Measurements from ENCODE around the gene LCN1.
"Not testable (repeated sequence)": the region's sequence is repeated elsewhere in the genome, so short reads cannot be mapped to it uniquely, and the experiment has no call there.

LCN1 gene

GRCh38 chr9:135545646-135546176 lies 24.5 kb downstream of the LCN1 start, which contains the start of gene OBP2A:
Gene OBP2A (plus strand): TSS chr9:135546126. CDS start chr9:135546181, 55 bp downstream.
- DNase-seq (ENCODE audit: low read depth in 3 of 3), result not testable (repeated sequence)

- DNase-seq (ENCODE audit: low read depth in 3 of 3), result not testable (repeated sequence)
Observed at GRCh38 chr9:135546792-135547617, 25.8 kb downstream of the LCN1 start.

GRCh38 chr9:135547756-135548736 lies 26.8 kb downstream of the LCN1 start:
- no peak for DNase-seq (ENCODE audit: low read depth in 3 of 3)

- DNase-seq (ENCODE audit: low read depth in 3 of 3), result not testable (repeated sequence)
Observed at GRCh38 chr9:135549478-135550343, 28.5 kb downstream of the LCN1 start.

- DNase-seq (ENCODE audit: low read depth in 3 of 3), result no peak
Observed at GRCh38 chr9:135550344-135550918, 29.2 kb downstream of the LCN1 start.

- no peak for DNase-seq (ENCODE audit: low read depth in 3 of 3)
Observed at GRCh38 chr9:135551031-135551430, 29.8 kb downstream of the LCN1 start.

GRCh38 chr9:135551456-135551855 lies 30.2 kb downstream of the LCN1 start:
- no peak for DNase-seq (ENCODE audit: low read depth in 3 of 3)

GRCh38 chr9:135552021-135552697 lies 30.9 kb downstream of the LCN1 start:
- no peak for DNase-seq (ENCODE audit: low read depth in 3 of 3)

- DNase-seq (ENCODE audit: low read depth in 3 of 3), result no peak
Observed at GRCh38 chr9:135552698-135553171, 31.5 kb downstream of the LCN1 start.

- no peak for DNase-seq (ENCODE audit: low read depth in 3 of 3)
Observed at GRCh38 chr9:135554718-135555117, 33.5 kb downstream of the LCN1 start.

GRCh38 chr9:135555203-135555602 lies 34.0 kb downstream of the LCN1 start:
- DNase-seq (ENCODE audit: low read depth in 3 of 3), result no peak

- DNase-seq (ENCODE audit: low read depth in 3 of 3), result no peak
Observed at GRCh38 chr9:135555910-135556309, 34.7 kb downstream of the LCN1 start.

GRCh38 chr9:135559606-135560005 lies 38.4 kb downstream of the LCN1 start:
- no peak for DNase-seq (ENCODE audit: low read depth in 3 of 3)

GRCh38 chr9:135561391-135562234 lies 40.4 kb downstream of the LCN1 start, which contains the start of gene PAEP:
Gene PAEP (plus strand): TSS chr9:135561756.
- DNase-seq (ENCODE audit: low read depth in 3 of 3), result no peak

GRCh38 chr9:135562235-135562745 lies 41.0 kb downstream of the LCN1 start:
- DNase-seq (ENCODE audit: low read depth in 3 of 3), result no peak

- no peak for DNase-seq (ENCODE audit: low read depth in 3 of 3)
Observed at GRCh38 chr9:135563039-135563476, 41.8 kb downstream of the LCN1 start.

- no peak for DNase-seq (ENCODE audit: low read depth in 3 of 3)
Observed at GRCh38 chr9:135563858-135564257, 42.6 kb downstream of the LCN1 start.

GRCh38 chr9:135565141-135565628 lies 43.9 kb downstream of the LCN1 start:
- DNase-seq (ENCODE audit: low read depth in 3 of 3), result no peak

GRCh38 chr9:135565636-135566035 lies 44.4 kb downstream of the LCN1 start:
- DNase-seq (ENCODE audit: low read depth in 3 of 3), result no peak

Data from stimulated activated CD4-positive, alpha-beta T cell treated with anti-CD3 and anti-CD28 coated beads, TNF-alpha, amount 100 ng/mL, for 48 hours (primary cell).